PFSK-1 (cell line): ENCODE results near the gene FEM1C.

ENCODE experiments used
- FOXP2 ChIP-seq: optimal IDR thresholded peaks from 2 replicates; pipeline ENCODE3; 2011; ENCODE audit warnings: borderline replicate concordance, control low read depth, inconsistent platforms; ENCODE audit not compliant: insufficient read depth; ENCODE audit errors: extremely low read length, extremely low read depth
- POLR2AphosphoS5 ChIP-seq: IDR thresholded peaks from 2 replicates; pipeline ENCODE4 v1.6.1; 2012; ENCODE audit warnings: low read depth, mild to moderate bottlenecking, control low read depth, low read length, moderate library complexity
- SIN3A ChIP-seq: IDR thresholded peaks from 2 replicates; pipeline ENCODE4 v1.6.1; 2012; ENCODE audit warnings: mild to moderate bottlenecking, low read length, moderate library complexity, borderline replicate concordance; ENCODE audit not compliant: insufficient read depth
- TAF1 ChIP-seq: IDR thresholded peaks from 2 replicates; pipeline ENCODE4 v1.6.1; 2012; ENCODE audit warnings: low read length, control low read depth, borderline replicate concordance; ENCODE audit not compliant: insufficient read depth
- TF ChIP-seq, protein P1 (sequence below), 2 experiments: IDR thresholded peaks; 2 replicates each; pipeline versions ENCODE4 v1.6.1 to v1.8.0; 2011 to 2012; ENCODE audit warnings: low read depth in 2 of 2, low read length in 2 of 2, control low read depth in 1 of 2, inconsistent platforms in 1 of 2, mild to moderate bottlenecking in 1 of 2, moderate library complexity in 1 of 2; ENCODE audit not compliant: insufficient read depth in 1 of 2

The FEM1C gene

DNA sequence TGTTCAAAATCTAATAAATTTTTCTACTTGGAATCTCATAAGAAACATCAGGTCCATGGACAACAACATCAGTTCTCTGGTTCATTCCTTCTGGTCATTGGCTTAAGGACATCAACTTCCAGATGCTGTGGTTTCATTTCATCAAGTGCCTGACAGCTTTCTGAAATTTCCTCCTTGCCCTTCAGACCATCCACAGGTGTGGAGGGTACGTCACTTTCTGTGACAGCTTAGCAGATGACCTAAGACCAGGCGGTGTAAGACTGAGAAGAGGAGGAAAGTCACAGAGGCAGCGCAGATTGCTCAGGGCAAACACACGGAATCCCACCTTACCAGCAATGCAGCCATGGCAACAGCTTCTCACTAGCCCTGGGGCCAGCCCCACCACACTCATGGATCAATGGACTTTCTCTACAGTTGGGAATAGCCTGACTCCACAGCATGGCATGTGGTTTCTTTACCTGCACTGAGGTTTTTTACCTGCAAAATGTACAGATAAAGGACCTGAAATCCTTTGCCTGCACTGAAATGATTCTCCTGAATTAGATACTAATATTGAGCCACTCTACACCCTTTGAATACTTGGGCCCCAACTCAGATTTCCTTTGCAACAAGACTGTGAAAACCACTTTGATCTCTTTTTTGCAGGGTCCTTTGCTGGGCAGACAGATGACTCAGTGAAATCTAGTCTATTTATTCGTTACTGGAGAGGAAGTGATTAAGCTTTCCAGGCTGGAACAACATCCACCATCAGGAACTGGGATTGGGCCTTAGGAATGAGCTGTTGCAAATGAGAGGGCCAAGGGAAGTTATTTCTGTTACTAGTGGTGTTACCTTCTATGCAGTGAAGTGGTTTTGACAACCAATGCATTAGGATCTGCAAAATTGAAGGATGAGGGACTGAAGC is 30.8 kb upstream of the FEM1C start:
- TF ChIP-seq SIN3A, result no peak
- no peak for TF ChIP-seq TAF1
- TF ChIP-seq POLR2AphosphoS5, result no peak
- TF ChIP-seq, protein P1, sequence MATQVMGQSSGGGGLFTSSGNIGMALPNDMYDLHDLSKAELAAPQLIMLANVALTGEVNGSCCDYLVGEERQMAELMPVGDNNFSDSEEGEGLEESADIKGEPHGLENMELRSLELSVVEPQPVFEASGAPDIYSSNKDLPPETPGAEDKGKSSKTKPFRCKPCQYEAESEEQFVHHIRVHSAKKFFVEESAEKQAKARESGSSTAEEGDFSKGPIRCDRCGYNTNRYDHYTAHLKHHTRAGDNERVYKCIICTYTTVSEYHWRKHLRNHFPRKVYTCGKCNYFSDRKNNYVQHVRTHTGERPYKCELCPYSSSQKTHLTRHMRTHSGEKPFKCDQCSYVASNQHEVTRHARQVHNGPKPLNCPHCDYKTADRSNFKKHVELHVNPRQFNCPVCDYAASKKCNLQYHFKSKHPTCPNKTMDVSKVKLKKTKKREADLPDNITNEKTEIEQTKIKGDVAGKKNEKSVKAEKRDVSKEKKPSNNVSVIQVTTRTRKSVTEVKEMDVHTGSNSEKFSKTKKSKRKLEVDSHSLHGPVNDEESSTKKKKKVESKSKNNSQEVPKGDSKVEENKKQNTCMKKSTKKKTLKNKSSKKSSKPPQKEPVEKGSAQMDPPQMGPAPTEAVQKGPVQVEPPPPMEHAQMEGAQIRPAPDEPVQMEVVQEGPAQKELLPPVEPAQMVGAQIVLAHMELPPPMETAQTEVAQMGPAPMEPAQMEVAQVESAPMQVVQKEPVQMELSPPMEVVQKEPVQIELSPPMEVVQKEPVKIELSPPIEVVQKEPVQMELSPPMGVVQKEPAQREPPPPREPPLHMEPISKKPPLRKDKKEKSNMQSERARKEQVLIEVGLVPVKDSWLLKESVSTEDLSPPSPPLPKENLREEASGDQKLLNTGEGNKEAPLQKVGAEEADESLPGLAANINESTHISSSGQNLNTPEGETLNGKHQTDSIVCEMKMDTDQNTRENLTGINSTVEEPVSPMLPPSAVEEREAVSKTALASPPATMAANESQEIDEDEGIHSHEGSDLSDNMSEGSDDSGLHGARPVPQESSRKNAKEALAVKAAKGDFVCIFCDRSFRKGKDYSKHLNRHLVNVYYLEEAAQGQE (IDR thresholded peaks at IDR 0.05; ENCODE audit: insufficient read depth in 1 of 2, low read depth in 2 of 2, low read length in 2 of 2), result no peak
- TF ChIP-seq FOXP2, result no peak

DNA sequence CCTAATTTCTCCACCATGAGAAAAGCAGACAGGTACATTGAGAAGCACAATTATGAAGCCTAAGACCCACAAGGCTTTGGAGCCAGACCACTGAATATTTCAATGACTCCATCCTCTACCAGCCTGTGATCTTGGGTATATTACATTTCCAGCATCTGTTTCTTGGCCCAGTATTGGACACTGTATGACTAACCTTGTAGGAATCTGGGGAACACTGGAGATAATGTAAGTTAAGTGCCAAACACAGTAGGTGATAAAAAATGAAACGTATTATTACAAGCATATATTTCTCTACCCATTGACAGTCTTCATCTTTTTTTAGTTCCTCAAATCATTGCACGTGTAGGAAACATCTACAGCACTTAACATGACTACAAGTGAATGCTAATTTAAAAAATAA is 28.6 kb upstream of the FEM1C start:
- TF ChIP-seq TAF1 (no peak), FOXP2 (no peak), POLR2AphosphoS5 (no peak), SIN3A (no peak)
- TF ChIP-seq, protein P1 (IDR thresholded peaks at IDR 0.05; ENCODE audit: insufficient read depth in 1 of 2, low read depth in 2 of 2, low read length in 2 of 2), result no peak

DNA sequence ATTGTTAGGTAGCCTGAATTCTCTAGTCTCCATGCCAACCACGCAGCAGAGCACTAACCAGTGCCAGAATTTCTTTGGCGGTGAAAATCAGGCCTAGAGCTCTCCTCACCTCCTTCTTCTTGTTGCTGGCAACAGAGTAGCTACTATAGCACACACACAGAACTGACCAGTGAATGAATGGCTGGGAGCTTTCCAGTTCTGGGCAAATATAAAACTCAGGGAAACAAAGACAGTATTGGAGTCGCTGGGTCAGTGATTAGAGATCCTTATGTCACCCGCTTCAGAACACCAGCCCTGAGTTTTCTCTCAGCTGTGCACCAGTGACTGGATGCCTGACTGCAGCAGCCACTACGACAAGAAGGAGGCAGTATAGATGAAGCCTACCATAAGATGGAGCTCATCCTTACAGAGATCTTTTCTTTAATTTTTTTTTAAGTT is 26.9 kb upstream of the FEM1C start:
- TF ChIP-seq TAF1, result no peak
- no peak for TF ChIP-seq FOXP2
- no peak for TF ChIP-seq POLR2AphosphoS5
- TF ChIP-seq SIN3A, result no peak
- TF ChIP-seq, protein P1 (IDR thresholded peaks at IDR 0.05; ENCODE audit: insufficient read depth in 1 of 2, low read depth in 2 of 2, low read length in 2 of 2), result no peak

DNA sequence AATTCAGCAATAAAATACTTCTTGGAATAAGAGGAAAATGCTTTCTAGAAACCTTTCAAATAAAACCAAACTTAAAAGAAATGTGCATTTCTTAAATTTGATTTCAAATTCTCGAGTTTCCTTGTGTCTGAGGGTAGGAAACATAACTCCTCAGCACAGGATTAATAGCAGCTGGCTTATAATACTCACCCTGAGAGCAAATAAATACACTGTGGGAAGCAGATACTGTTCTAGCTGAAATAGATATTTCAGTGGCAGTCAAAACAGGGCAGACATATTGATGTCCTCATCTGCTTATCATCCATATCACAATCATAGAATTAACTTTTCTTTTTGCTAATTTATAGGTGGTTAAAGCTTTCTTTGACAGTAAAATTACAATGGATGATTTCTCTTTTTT is 24.1 kb upstream of the FEM1C start:
- TF ChIP-seq POLR2AphosphoS5, result no peak
- TF ChIP-seq SIN3A, result no peak
- TF ChIP-seq FOXP2, result no peak
- TF ChIP-seq TAF1, result no peak
- TF ChIP-seq, protein P1 (IDR thresholded peaks at IDR 0.05; ENCODE audit: insufficient read depth in 1 of 2, low read depth in 2 of 2, low read length in 2 of 2), result no peak
